ENCODE results near the gene TNK1. TPM values are rescaled to one million over a fixed set of nuclear protein-coding genes. Genes with fewer than 3 reads are reported as not detected.

TNK1 gene
- total RNA-seq, 2 donors from 2014 or later: 11.0 to 11.7 TPM

DNA sequence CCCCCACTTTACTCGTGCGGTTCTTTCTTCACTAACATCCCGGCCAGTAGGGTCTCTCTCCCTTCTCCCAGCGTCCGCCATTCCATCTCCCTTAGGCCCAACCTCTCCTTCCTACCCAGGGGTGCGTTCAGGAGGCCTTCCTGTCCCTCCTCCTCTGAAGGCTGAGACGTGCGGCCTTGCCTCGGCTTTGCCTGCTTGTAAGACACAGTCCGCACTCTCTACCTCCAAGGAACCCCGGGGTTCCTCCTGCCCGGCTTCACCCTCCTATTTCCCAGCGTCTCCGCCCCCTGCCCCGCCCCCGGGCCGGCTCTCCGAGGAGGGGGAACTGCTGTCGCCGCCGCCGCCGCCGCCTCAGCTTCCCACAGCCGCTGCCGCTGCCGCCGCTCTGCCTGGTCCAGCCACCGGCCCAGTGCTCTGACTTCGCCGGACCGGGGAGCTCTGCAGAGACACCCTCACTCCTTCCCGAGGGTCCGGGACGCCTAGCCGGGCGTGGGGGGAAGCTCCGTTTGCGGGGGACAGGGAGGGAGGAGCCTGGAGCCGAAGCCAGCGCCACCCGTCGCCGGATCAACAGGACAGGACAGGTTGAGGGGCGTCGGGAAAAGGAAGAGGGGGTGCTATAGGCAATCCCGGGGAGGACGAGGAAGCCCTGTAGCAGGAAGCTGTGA is 57.2 kb downstream of the TNK1 start:
- Mint-ChIP-seq H3K27ac (peak overlapping the region; percentile 67), H3K4me3 (peak overlapping the region; percentile 83), H3K4me1 (peaks cover 13% of the 10 kb centered on the region), H3K36me3 (ENCODE audit: low read depth) (no peaks in the 10 kb centered on the region), H3K27me3 (ENCODE audit: insufficient read depth) (peaks cover 65% of the 10 kb centered on the region), H3K9me3 (no peaks in the 10 kb centered on the region)
- Histone ChIP-seq H3K36me3 (ENCODE audit: control insufficient read depth, insufficient read depth, low read length) (no peaks in the 10 kb centered on the region), H3K27me3 (ENCODE audit: control insufficient read depth, insufficient read depth, low read length, poor library complexity, severe bottlenecking) (peaks cover 51% of the 10 kb centered on the region), H3K4me1 (ENCODE audit: control insufficient read depth, insufficient read depth, low read length) (peaks cover 3% of the 10 kb centered on the region), H3K4me3 (ENCODE audit: low read length) (peak overlapping the region; percentile 91), H3K9me3 (ENCODE audit: control insufficient read depth, low read length) (no peaks in the 10 kb centered on the region), H3K27ac (ENCODE audit: low read depth, low read length) (no peak overlapping the region), H3K9ac (ENCODE audit: extremely low read depth, low read length, poor library complexity, severe bottlenecking) (no peak overlapping the region)
- no peak for TF ChIP-seq CTCF (conservative IDR thresholded peaks at IDR 0.05)
- DNase-seq: peak; percentile 93
- WGBS, 2 experiments (ENCODE audit: insufficient coverage in 1 of 2, insufficient read length in 1 of 2): 6% methylated on average over 28 to 48 of the region's 48 CpGs

- peaks cover 3% of the 10 kb centered on the region for H3K4me1 ChIP-seq (ENCODE audit: control insufficient read depth, insufficient read depth, low read length)
- Mint-ChIP-seq H3K36me3 (ENCODE audit: low read depth) (no peaks in the 10 kb centered on the region), H3K9me3 (no peaks in the 10 kb centered on the region), H3K4me1 (peaks cover 13% of the 10 kb centered on the region), H3K4me3 (peak overlapping the region; percentile 83), H3K27me3 (ENCODE audit: insufficient read depth) (peaks cover 73% of the 10 kb centered on the region), H3K27ac (no peak overlapping the region)
- peaks cover 51% of the 10 kb centered on the region for H3K27me3 ChIP-seq (ENCODE audit: control insufficient read depth, insufficient read depth, low read length, poor library complexity, severe bottlenecking)
- 45 to 46% methylated on average over 4 to 11 of the region's 11 CpGs for WGBS, 2 experiments (ENCODE audit: insufficient coverage in 1 of 2, insufficient read length in 1 of 2)
- no peak for TF ChIP-seq CTCF (conservative IDR thresholded peaks at IDR 0.05)
- peak overlapping the region; percentile 91 for H3K4me3 ChIP-seq (ENCODE audit: low read length)
- H3K9me3 ChIP-seq (ENCODE audit: control insufficient read depth, low read length): no peaks in the 10 kb centered on the region
- H3K36me3 ChIP-seq (ENCODE audit: control insufficient read depth, insufficient read depth, low read length): no peaks in the 10 kb centered on the region
- H3K27ac ChIP-seq (ENCODE audit: low read depth, low read length): no peak overlapping the region
- no peak overlapping the region for H3K9ac ChIP-seq (ENCODE audit: extremely low read depth, low read length, poor library complexity, severe bottlenecking)
- no peak for DNase-seq
Observed at GRCh38 chr17:7438656-7439460, 58.0 kb downstream of the TNK1 start.

Other genes with a start within 250 kb of the TNK1 start
- 10 to 100 TPM in 1 of 2 donors, 1 to 10 TPM in 1; 6.8 to 14.2 TPM for gene ASGR1, start 201.7 kb upstream of the TNK1 start, total RNA-seq
- 10 to 100 TPM; 35.1 to 68.5 TPM for gene DLG4, start 161.3 kb upstream of the TNK1 start, total RNA-seq
- gene ACADVL, start 161.2 kb upstream of the TNK1 start, total RNA-seq: 100 to 1,000 TPM; 337 to 459 TPM
- gene DVL2, start 146.6 kb upstream of the TNK1 start, total RNA-seq: 100 to 1,000 TPM in 1 of 2 donors, 10 to 100 TPM in 1; 98.2 to 116 TPM
- gene PHF23, start 141.6 kb upstream of the TNK1 start, total RNA-seq: 10 to 100 TPM; 67.3 to 71.6 TPM
- 100 to 1,000 TPM; 264 to 317 TPM for gene GABARAP, start 138.6 kb upstream of the TNK1 start, total RNA-seq
- gene CTDNEP1, start 129.4 kb upstream of the TNK1 start, total RNA-seq: 100 to 1,000 TPM; 123 to 125 TPM
- gene ELP5, start 128.9 kb upstream of the TNK1 start, total RNA-seq: 10 to 100 TPM; 45.3 to 68.0 TPM
- 100 to 1,000 TPM; 142 to 149 TPM for gene CLDN7, start 118.6 kb upstream of the TNK1 start, total RNA-seq
- gene SLC2A4, start 99.4 kb upstream of the TNK1 start, total RNA-seq: 1 to 10 TPM; 2.2 to 5.4 TPM
- 10 to 100 TPM in 1 of 2 donors, 1 to 10 TPM in 1; 6.6 to 15.9 TPM for gene YBX2, start 86.5 kb upstream of the TNK1 start, total RNA-seq
- 100 to 1,000 TPM; 488 to 556 TPM for gene EIF5A, start 73.5 kb upstream of the TNK1 start, total RNA-seq
- 10 to 100 TPM; 43.6 to 47.2 TPM for gene GPS2, start 65.7 kb upstream of the TNK1 start, total RNA-seq
- 10 to 100 TPM; 51.3 to 52.7 TPM for gene NEURL4, start 51.8 kb upstream of the TNK1 start, total RNA-seq
- 1 to 10 TPM; 4.5 to 8.4 TPM for gene ACAP1, start 44.6 kb upstream of the TNK1 start, total RNA-seq
- 1 to 10 TPM; 7.1 to 8.4 TPM for gene KCTD11, start 28.9 kb upstream of the TNK1 start, total RNA-seq
- not detected for gene TMEM95, start 25.9 kb upstream of the TNK1 start, total RNA-seq
- gene PLSCR3, start 13.4 kb downstream of the TNK1 start, total RNA-seq: 10 to 100 TPM; 21.0 to 26.2 TPM
- 100 to 1,000 TPM; 133 to 175 TPM for gene TMEM256, start 23.0 kb downstream of the TNK1 start, total RNA-seq
- 100 to 1,000 TPM in 1 of 2 donors, 10 to 100 TPM in 1; 78.5 to 121 TPM for gene NLGN2, start 26.8 kb downstream of the TNK1 start, total RNA-seq
- under 1 TPM; 0.46 to 0.49 TPM for gene SPEM1, start 39.2 kb downstream of the TNK1 start, total RNA-seq
- not detected for gene SPEM2, start 44.5 kb downstream of the TNK1 start, total RNA-seq
- gene SPEM3, start 47.8 kb downstream of the TNK1 start, total RNA-seq: not detected
- 1 to 10 TPM; 6.5 to 8.6 TPM for gene TMEM102, start 54.3 kb downstream of the TNK1 start, total RNA-seq
- gene FGF11, start 58.4 kb downstream of the TNK1 start, total RNA-seq: 1 to 10 TPM; 4.0 to 8.8 TPM
- 10 to 100 TPM in 1 of 2 donors, 1 to 10 TPM in 1; 8.7 to 11.6 TPM for gene CHRNB1, start 64.0 kb downstream of the TNK1 start, total RNA-seq
- gene ZBTB4, start 98.5 kb downstream of the TNK1 start, total RNA-seq: 10 to 100 TPM; 18.8 to 25.5 TPM
- under 1 TPM in 1 of 2 donors, not detected in 1; 0.33 TPM for gene SLC35G6, start 100.4 kb downstream of the TNK1 start, total RNA-seq
- gene POLR2A, start 103.3 kb downstream of the TNK1 start, total RNA-seq: 100 to 1,000 TPM; 129 to 189 TPM
- 1 to 10 TPM; 8.3 to 8.4 TPM for gene TNFSF12, start 168.0 kb downstream of the TNK1 start, total RNA-seq
- gene TNFSF13, start 177.7 kb downstream of the TNK1 start, total RNA-seq: 1 to 10 TPM; 1.7 to 3.0 TPM
- 10 to 100 TPM; 71.5 to 82.3 TPM for gene SENP3, start 180.8 kb downstream of the TNK1 start, total RNA-seq
- gene CD68, start 198.5 kb downstream of the TNK1 start, total RNA-seq: under 1 TPM in 1 of 2 donors, not detected in 1; 0.44 TPM
- 10 to 100 TPM; 47.4 to 56.6 TPM for gene MPDU1, start 202.8 kb downstream of the TNK1 start, total RNA-seq
- 1 to 10 TPM; 6.4 to 7.3 TPM for gene SOX15, start 209.0 kb downstream of the TNK1 start, total RNA-seq
- 10 to 100 TPM; 52.1 to 53.9 TPM for gene FXR2, start 233.8 kb downstream of the TNK1 start, total RNA-seq
- 100 to 1,000 TPM in 1 of 2 donors, 10 to 100 TPM in 1; 82.7 to 103 TPM for gene SAT2, start 246.7 kb downstream of the TNK1 start, total RNA-seq
- 1 to 10 TPM in 1 of 2 donors, under 1 TPM in 1; 0.77 to 1.9 TPM for gene SHBG, start 249.0 kb downstream of the TNK1 start, total RNA-seq

Measured in endodermal cell (in vitro differentiated cells).